Measurements from ENCODE around the gene SSX7.
"Not testable (repeated sequence)": the region's sequence is repeated elsewhere in the genome, so short reads cannot be mapped to it uniquely, and the experiment has no call there.

SSX7 gene, protein sequence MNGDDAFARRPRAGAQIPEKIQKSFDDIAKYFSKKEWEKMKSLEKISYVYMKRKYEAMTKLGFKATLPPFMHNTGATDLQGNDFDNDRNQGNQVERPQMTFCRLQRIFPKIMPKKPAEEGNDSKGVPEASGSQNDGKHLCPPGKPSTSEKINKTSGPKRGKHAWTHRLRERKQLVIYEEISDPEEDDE
- 0 reads per million in 2 donors for total RNA-seq

DNA sequence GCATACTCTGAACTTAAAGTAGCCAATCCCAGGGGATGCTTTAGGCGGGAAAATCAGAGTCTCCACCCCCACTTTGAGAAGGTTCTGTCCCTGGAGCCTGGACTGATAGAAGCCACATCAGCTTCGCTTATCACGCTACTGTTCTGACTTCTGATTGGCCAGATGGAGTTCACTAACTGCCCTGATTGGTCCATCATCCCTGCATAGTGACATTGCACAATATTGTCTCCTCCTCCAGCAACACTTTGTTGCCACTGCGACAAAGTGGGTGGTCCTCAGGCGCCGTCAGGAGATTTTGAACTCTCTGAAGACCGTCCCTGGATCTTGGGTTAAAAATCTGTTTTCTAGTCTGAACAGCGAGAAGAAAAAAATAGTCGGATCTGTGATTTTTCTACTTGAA, at the start of gene SSX7:
SSX7 (minus strand) TSS at position 101 of the 400 bp plus-strand sequence. CDS start 1,428 bp downstream, outside the sequence.
- not testable (repeated sequence) for DNase-seq

GRCh38 chrX:52692034-52692433, 37.3 kb upstream of the SSX7 start:
- not testable (repeated sequence) for DNase-seq

DNA sequence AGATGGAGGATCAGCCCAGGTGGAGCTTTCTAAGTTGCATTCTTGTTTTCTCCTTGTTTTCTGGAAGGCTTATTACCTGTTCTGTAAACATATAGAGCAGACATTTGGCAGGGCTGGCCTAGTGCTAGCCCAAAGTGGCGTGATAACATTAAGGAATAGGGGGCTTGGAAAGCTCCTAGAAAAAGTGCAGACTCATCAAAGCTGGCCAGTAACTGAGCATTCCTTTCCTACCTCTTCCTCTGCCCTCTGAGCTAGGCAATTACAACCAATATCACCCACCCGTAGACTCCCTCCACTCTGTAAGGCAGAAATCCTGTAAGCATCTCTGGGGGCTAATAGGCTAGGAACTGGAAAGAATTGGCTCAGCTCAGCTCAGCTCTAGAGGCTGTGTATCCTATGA, 7.5 kb upstream of the SSX7 start:
- DNase-seq: not testable (repeated sequence)

GRCh38 chrX:52655475-52655874, 775 bp upstream of the SSX7 start:
- not testable (repeated sequence) for DNase-seq

DNA sequence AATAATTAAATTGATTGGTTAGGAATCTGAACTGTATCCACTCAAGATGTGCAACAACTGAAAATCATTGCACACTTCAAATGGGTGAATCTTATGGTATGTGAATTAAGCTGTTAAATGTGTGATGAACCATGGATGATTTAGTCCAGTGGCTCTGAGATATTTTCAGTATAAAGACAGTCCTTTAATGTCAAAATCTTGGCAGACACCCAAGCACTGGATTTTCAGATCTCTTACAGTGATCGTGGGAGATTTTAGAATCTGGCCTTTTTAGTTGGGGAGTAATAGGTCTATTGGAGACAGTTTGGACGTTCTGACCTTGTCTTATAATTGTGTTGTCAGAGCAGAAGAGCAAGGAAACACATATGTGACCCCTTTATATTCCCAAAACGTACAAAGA, 4.0 kb downstream of the SSX7 start:
- DNase-seq: not testable (repeated sequence)

GRCh38 chrX:52648956-52649355, 5.7 kb downstream of the SSX7 start:
- DNase-seq: not testable (repeated sequence)

DNA sequence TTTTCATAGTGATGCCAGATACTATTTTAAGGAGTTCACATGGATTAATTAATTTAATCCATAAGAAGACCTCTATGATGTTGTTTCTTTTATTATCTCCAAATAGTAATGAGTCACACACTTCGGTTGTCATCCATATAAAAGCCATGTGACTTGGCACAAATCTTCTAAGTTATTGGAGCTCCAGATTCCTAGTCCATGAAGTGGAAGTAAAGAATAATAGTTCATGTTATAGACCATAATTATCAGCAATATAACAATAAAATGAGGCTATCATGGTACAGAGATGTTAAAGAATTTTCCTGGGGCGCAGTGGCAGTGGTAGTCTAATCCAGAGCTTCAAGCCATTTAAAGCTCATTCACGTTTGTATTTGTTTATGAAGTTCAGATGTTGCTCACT, 26.2 kb downstream of the SSX7 start:
- not testable (repeated sequence) for DNase-seq

- DNase-seq: not testable (repeated sequence)
Measured at GRCh38 chrX:52620661-52621060, 34.0 kb downstream of the SSX7 start.

GRCh38 chrX:52608961-52609360, 45.7 kb downstream of the SSX7 start:
- DNase-seq: no peak

DNA sequence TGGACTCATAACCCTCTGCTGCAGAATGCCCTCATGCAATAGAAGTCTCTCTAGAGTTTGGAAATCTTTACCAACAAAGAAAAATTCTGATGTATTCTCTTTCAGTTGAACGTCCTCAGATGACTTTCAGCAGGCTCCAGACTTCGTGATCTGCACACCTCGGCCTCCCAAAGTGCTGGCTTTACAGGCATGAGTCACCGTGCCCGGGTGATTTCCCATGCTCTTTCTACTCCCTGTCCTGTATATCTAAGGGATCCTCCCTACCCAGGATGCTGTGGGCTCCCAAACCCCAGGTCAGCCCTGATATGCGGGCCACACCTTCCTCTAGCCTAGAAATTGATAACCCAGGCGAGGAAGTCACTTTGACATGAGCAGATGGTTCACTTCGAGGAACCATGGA, 51.5 kb downstream of the SSX7 start:
- DNase-seq: not testable (repeated sequence)

DNA sequence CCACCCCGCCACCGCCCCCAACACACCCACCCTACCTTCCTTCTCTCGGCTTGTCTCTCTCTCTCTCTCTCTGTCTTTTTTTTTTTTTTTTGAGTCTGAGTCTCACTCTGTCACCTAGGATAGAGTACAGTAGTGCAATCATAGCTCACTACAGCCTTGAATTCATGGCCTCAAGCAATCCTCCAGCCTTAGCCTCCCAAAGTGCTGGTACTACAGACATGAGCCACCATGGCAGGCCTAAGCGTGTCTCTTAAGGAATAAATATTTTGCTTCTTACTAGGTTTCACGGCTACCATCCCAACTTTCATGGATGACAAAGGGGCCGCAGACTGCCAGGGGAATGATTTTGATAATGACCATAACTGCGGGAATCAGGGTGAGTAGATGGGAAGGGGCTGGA, 55.8 kb downstream of the SSX7 start:
- DNase-seq: no peak

DNA sequence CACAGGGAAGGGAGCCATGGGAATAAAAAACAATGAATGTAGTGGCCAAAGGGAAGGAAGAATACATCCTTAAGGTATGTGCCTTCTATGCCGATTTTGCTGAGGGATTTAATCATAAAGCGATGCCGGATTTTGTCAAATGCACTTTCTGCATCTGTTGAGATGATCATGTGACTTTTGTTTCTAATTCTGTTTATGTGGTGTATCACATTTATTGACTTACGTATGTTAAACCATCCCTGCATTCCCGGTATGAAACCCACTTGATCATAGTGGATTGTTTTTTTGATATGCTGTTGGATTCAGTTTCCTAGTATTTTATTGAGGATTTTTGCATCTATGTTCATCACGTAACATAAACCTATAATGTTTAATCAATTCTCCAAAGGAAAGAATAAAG, 60.0 kb downstream of the SSX7 start:
- DNase-seq: no peak
